ENCODE data around the gene RAB43. TPM values are rescaled to one million over a fixed set of nuclear protein-coding genes. Genes with fewer than 3 reads are reported as not detected.

Gene RAB43
- total RNA-seq, 1 experiment from 2014 or later: 13.5 TPM

- TF ChIP-seq ZBTB33 (IDR thresholded peaks at IDR 0.05; ENCODE audit: extremely low read depth, insufficient replicate concordance, low read length): no peak
- peak; percentile 85 for TF ChIP-seq MAX (IDR thresholded peaks at IDR 0.05)
- peak; percentile 35; the same call in 1 of the 2 replicates for TF ChIP-seq CEBPB (IDR thresholded peaks at IDR 0.05; ENCODE audit: low read depth)
- peak; percentile 80 for TF ChIP-seq EGR1 (IDR thresholded peaks at IDR 0.05; ENCODE audit: low read depth)
These were observed 39.6 kb upstream of the RAB43 start, which contains the start of gene ISY1 (continued) for GRCh38 chr3:129160891-129161859.

- ChIA-PET RAD21 (ENCODE audit: low non-redundant PET in 1 of 2, low total read pairs in 2 of 2, uncharacterized antibody in 2 of 2, unreplicated experiment in 2 of 2) (interaction anchor here in 1 of 2 experiments (0.7 kb wide), 1 partner anchor 155 kb away, joined by 5 read pairs; no protein-coding TSS in a partner anchor), CTCF (no interaction called here), POLR2A (no interaction called here)
- Histone ChIP-seq H3K9ac (ENCODE audit: low read length) (no peak overlapping the region), H3K9me2 (ENCODE audit: insufficient read depth) (no peaks in the 10 kb centered on the region), H2AFZ (ENCODE audit: low read depth, low read length, poor library complexity, severe bottlenecking) (no peak overlapping the region), H3K36me3 (ENCODE audit: control insufficient read depth in 1 of 2, insufficient read depth in 2 of 2, low read length in 2 of 2) (peaks cover 4 to 18% of the 10 kb centered on the region in 2 experiments; a peak in 3 of 4 replicates), H3K4me3 (replicated peaks in 1 of 2; ENCODE audit: low read depth in 1 of 2, low read length in 2 of 2) (no peak overlapping the region), H3K4me1 (ENCODE audit: control insufficient read depth in 1 of 2, insufficient read depth in 2 of 2, low read length in 2 of 2) (no peaks in the 10 kb centered on the region), H3K9me3 (ENCODE audit: control insufficient read depth in 1 of 2, insufficient read depth in 1 of 2, low read depth in 1 of 2, low read length in 2 of 2) (no peaks in the 10 kb centered on the region), H3K27ac (ENCODE audit: low read depth, low read length) (no peak overlapping the region), H3K4me2 (ENCODE audit: low read length) (no peak overlapping the region), H3K27me3 (ENCODE audit: insufficient read depth, low read length) (no peaks in the 10 kb centered on the region), H4K20me1 (ENCODE audit: insufficient read depth) (no peaks in the 10 kb centered on the region), H3K79me2 (ENCODE audit: insufficient read depth, low read length) (no peaks in the 10 kb centered on the region)
- no peak for ATAC-seq
- TF ChIP-seq ZFX (IDR thresholded peaks at IDR 0.05) (no peak), ZBTB33 (IDR thresholded peaks at IDR 0.05; ENCODE audit: extremely low read depth, insufficient replicate concordance, low read length) (no peak), REST (IDR thresholded peaks at IDR 0.05; ENCODE audit: low read depth) (no peak), MAX (IDR thresholded peaks at IDR 0.05) (no peak), SIN3A (IDR thresholded peaks at IDR 0.05; ENCODE audit: low read depth) (no peak)
- DNase-seq (ENCODE audit: low read depth, low spot score): no peak
- no TSS peak for BruUV-seq (replicated peaks)
- intact Hi-C loops (cut with micrococcal nuclease): no loop called here
These were observed 23.2 kb upstream of the RAB43 start for GRCh38 chr3:129144786-129145185.
